T-helper 17 cell (primary cell): ENCODE measurements around the gene BAIAP2L2. TPM values are rescaled to one million over a fixed set of nuclear protein-coding genes. Genes with fewer than 3 reads are reported as not detected.

Experiments
- ATAC-seq: fragments of 150-1000 bp; cut with Tn5 transposase; 2 replicates; pipeline ENCODE4 v1.10.0; 2021; ENCODE audit warnings: mild to moderate bottlenecking, moderate library complexity
- DNase-seq, 3 donors: peaks; one replicate each; pipeline versions ENCODE4 v3.0.0 to v3.0.0-alpha.2; 2020 to 2021
- H3K9me3 ChIP-seq: one replicate; pipeline ENCODE4 v1.7.0; 2013; ENCODE audit warnings: low read length, mild to moderate bottlenecking; ENCODE audit not compliant: control insufficient read depth, poor library complexity, severe bottlenecking
- H3K27ac Mint-ChIP-seq: one replicate; pipeline ENCODE4 v1.8.0; 2022; ENCODE audit warnings: mild to moderate bottlenecking, moderate library complexity, mixed read lengths
- H3K27me3 Mint-ChIP-seq: one replicate; pipeline ENCODE4 v1.8.0; 2022; ENCODE audit warnings: mixed read lengths
- H3K36me3 Mint-ChIP-seq: one replicate; pipeline ENCODE4 v1.8.0; 2022; ENCODE audit warnings: low read depth, mixed read lengths
- H3K4me1 Mint-ChIP-seq: one replicate; pipeline ENCODE4 v1.8.0; 2022; ENCODE audit warnings: mild to moderate bottlenecking, mixed read lengths
- H3K4me3 Mint-ChIP-seq: one replicate; pipeline ENCODE4 v1.8.0; 2022; ENCODE audit warnings: mild to moderate bottlenecking, moderate library complexity, mixed read lengths
- total RNA-seq, 4 donors: library from RNA in 2 of 4; stranded (reverse) in 2 of 4; gene quantifications; one replicate each; pipeline ENCODE4 v1.2.3 and lab custom pipeline; 2022 to 2026

The BAIAP2L2 gene
- total RNA-seq, 2 donors from 2014 or later, result 0.86 to 1.3 TPM

- no peaks in the 10 kb centered on the region for H3K27me3 Mint-ChIP-seq
- no peak overlapping the region for H3K27ac Mint-ChIP-seq
- no peaks in the 10 kb centered on the region for H3K9me3 ChIP-seq
- ATAC-seq (no peak), DNase-seq (no peak)
- no peak overlapping the region for H3K4me3 Mint-ChIP-seq
- peaks cover 2% of the 10 kb centered on the region for H3K4me1 Mint-ChIP-seq
- H3K36me3 Mint-ChIP-seq, result no peaks in the 10 kb centered on the region
Observed at GRCh38 chr22:38137876-38138687, 27.6 kb upstream of the BAIAP2L2 start.

GRCh38 chr22:38136607-38137006, 26.1 kb upstream of the BAIAP2L2 start:
- Mint-ChIP-seq H3K4me1 (peaks cover 2% of the 10 kb centered on the region), H3K4me3 (no peak overlapping the region), H3K27ac (no peak overlapping the region), H3K36me3 (no peaks in the 10 kb centered on the region), H3K27me3 (no peaks in the 10 kb centered on the region)
- no peaks in the 10 kb centered on the region for H3K9me3 ChIP-seq
- DNase-seq, result no peak
- ATAC-seq, result no peak

- Mint-ChIP-seq H3K4me3 (no peak overlapping the region), H3K27me3 (no peaks in the 10 kb centered on the region), H3K27ac (no peak overlapping the region), H3K36me3 (no peaks in the 10 kb centered on the region), H3K4me1 (peaks cover 2% of the 10 kb centered on the region)
- DNase-seq, result no peak
- no peak for ATAC-seq
- H3K9me3 ChIP-seq, result no peaks in the 10 kb centered on the region
Observed at GRCh38 chr22:38135133-38135706, 24.7 kb upstream of the BAIAP2L2 start.

DNA sequence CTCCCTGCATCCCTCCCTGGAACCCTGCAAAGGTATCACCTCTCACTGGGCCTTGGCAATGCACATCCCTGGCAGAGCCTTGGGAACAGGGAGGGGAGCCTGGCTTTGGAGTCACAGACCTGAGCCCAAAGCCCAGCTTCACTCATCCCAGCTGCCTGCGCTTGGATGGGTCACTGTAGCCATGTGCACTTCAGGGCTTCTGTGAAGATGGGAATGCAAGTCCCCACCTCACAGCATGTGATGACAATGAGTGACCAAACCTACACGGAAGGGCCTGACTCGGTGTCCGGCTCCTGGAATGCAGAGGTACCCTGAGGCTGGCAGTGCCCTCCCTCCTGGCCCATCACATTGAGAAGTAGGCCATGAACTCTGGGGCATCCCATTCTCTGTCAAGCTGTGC, 22.8 kb upstream of the BAIAP2L2 start:
- H3K9me3 ChIP-seq, result no peaks in the 10 kb centered on the region
- Mint-ChIP-seq H3K4me3 (no peak overlapping the region), H3K27ac (no peak overlapping the region), H3K36me3 (no peaks in the 10 kb centered on the region), H3K27me3 (no peaks in the 10 kb centered on the region), H3K4me1 (peaks cover 2% of the 10 kb centered on the region)
- ATAC-seq (no peak), DNase-seq (no peak)

DNA sequence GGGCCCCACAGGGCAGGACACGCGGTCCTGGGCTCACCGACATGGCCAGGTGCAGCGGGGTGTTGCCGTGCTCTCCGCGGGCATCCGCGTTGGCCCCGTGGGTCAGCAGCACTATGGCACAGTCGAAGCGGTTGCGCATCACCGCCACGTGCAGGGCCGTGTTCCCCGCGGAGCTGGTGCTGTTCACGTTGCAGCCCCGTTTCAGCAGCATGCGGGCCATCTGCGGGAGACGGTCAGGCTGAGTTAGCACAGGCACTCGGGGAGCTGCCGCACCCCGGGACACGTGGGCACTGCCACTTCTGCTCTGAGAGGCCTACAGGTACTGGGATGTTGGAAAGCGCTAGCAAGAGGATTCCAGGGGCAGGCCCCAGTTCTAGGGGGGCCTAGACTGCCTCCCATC, 22.3 kb upstream of the BAIAP2L2 start:
- DNase-seq (no peak), ATAC-seq (no peak)
- Mint-ChIP-seq H3K36me3 (no peaks in the 10 kb centered on the region), H3K27me3 (no peaks in the 10 kb centered on the region), H3K4me3 (no peak overlapping the region), H3K27ac (no peak overlapping the region), H3K4me1 (peaks cover 2% of the 10 kb centered on the region)
- no peaks in the 10 kb centered on the region for H3K9me3 ChIP-seq

GRCh38 chr22:38132136-38132535, 21.7 kb upstream of the BAIAP2L2 start:
- no peak for DNase-seq
- Mint-ChIP-seq H3K36me3 (no peaks in the 10 kb centered on the region), H3K4me3 (no peak overlapping the region), H3K4me1 (peaks cover 2% of the 10 kb centered on the region), H3K27ac (no peak overlapping the region), H3K27me3 (no peaks in the 10 kb centered on the region)
- no peaks in the 10 kb centered on the region for H3K9me3 ChIP-seq
- ATAC-seq, result no peak

- Mint-ChIP-seq H3K27me3 (no peaks in the 10 kb centered on the region), H3K36me3 (no peaks in the 10 kb centered on the region), H3K27ac (no peak overlapping the region), H3K4me3 (no peak overlapping the region), H3K4me1 (peaks cover 2% of the 10 kb centered on the region)
- H3K9me3 ChIP-seq, result no peaks in the 10 kb centered on the region
- ATAC-seq, result no peak
- no peak for DNase-seq
Observed at GRCh38 chr22:38131399-38131798, 20.9 kb upstream of the BAIAP2L2 start.

- ATAC-seq, result no peak
- no peaks in the 10 kb centered on the region for H3K9me3 ChIP-seq
- no peak for DNase-seq
- H3K36me3 Mint-ChIP-seq, result no peaks in the 10 kb centered on the region
- H3K27me3 Mint-ChIP-seq, result no peaks in the 10 kb centered on the region
- no peaks in the 10 kb centered on the region for H3K4me1 Mint-ChIP-seq
- no peak overlapping the region for H3K27ac Mint-ChIP-seq
- no peak overlapping the region for H3K4me3 Mint-ChIP-seq
Observed at GRCh38 chr22:38129856-38130255, 19.4 kb upstream of the BAIAP2L2 start.

DNA sequence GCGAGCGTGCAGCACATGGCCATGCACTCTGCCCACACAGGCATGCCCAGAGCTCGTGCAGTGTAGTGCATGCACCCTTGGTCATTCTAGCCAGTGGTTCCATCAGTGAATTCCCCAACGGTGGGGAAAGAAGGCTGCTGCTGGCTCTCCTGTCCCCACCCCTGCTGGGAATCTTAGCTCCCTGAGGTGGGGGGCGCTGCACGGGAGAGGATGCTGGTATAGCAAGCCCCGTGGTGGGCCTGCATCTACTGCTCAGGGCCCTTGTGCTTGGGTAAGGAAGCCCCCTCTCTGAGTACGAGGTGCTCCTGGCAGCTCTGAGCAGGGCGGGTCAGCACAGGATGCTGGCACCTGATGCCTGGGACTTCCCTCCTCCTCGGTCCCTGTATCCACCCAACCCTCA, 18.5 kb upstream of the BAIAP2L2 start:
- Mint-ChIP-seq H3K27ac (no peak overlapping the region), H3K4me3 (no peak overlapping the region), H3K36me3 (no peaks in the 10 kb centered on the region), H3K27me3 (no peaks in the 10 kb centered on the region), H3K4me1 (peaks cover 3% of the 10 kb centered on the region)
- H3K9me3 ChIP-seq, result no peaks in the 10 kb centered on the region
- no peak for DNase-seq
- no peak for ATAC-seq

GRCh38 chr22:38127869-38128268, 17.4 kb upstream of the BAIAP2L2 start:
- no peaks in the 10 kb centered on the region for H3K27me3 Mint-ChIP-seq
- ATAC-seq (no peak), DNase-seq (no peak)
- H3K9me3 ChIP-seq, result no peaks in the 10 kb centered on the region
- H3K4me1 Mint-ChIP-seq, result peaks cover 3% of the 10 kb centered on the region
- H3K27ac Mint-ChIP-seq, result no peak overlapping the region
- peak overlapping the region; percentile 19 for H3K4me3 Mint-ChIP-seq
- H3K36me3 Mint-ChIP-seq, result peaks cover 2% of the 10 kb centered on the region

GRCh38 chr22:38126928-38127668, 16.6 kb upstream of the BAIAP2L2 start:
- Mint-ChIP-seq H3K27ac (no peak overlapping the region), H3K27me3 (no peaks in the 10 kb centered on the region), H3K4me1 (peaks cover 3% of the 10 kb centered on the region), H3K36me3 (peaks cover 2% of the 10 kb centered on the region), H3K4me3 (peak overlapping the region; percentile 19)
- no peaks in the 10 kb centered on the region for H3K9me3 ChIP-seq
- ATAC-seq (no peak), DNase-seq (no peak)

GRCh38 chr22:38125751-38126201, 15.3 kb upstream of the BAIAP2L2 start:
- ATAC-seq (no peak), DNase-seq (no peak)
- Mint-ChIP-seq H3K27ac (peak overlapping the region; percentile 14), H3K36me3 (peaks cover 2% of the 10 kb centered on the region), H3K4me1 (peaks cover 3% of the 10 kb centered on the region), H3K27me3 (no peaks in the 10 kb centered on the region), H3K4me3 (no peak overlapping the region)
- H3K9me3 ChIP-seq, result no peaks in the 10 kb centered on the region

- H3K9me3 ChIP-seq, result no peaks in the 10 kb centered on the region
- H3K36me3 Mint-ChIP-seq, result peaks cover 2% of the 10 kb centered on the region
- ATAC-seq (no peak), DNase-seq (no peak)
- no peak overlapping the region for H3K4me3 Mint-ChIP-seq
- H3K4me1 Mint-ChIP-seq, result peaks cover 3% of the 10 kb centered on the region
- peak overlapping the region; percentile 14 for H3K27ac Mint-ChIP-seq
- H3K27me3 Mint-ChIP-seq, result no peaks in the 10 kb centered on the region
Observed at GRCh38 chr22:38125038-38125610, 14.6 kb upstream of the BAIAP2L2 start.
